GM18909 (cell line): ENCODE data around the gene PLEKHN1.

Source experiments
- ATAC-seq: cut with Tn5 transposase; IDR thresholded peaks from one replicate; pipeline ENCODE4 v1.9.1; 2021; ENCODE audit warnings: mild to moderate bottlenecking; ENCODE audit not compliant: unreplicated experiment, poor library complexity

Gene PLEKHN1

GRCh38 chr1:958823-959730 is 7.2 kb upstream of the PLEKHN1 start, which contains the start of gene NOC2L:
Gene NOC2L, minus strand, starts transcription at chr1:959256. Its CDS starts 16 bp downstream, at chr1:959240.
- peak; percentile 73 for ATAC-seq

- ATAC-seq = no peak
Observed at GRCh38 chr1:959731-960362, 6.4 kb upstream of the PLEKHN1 start.

- peak; percentile 47 for ATAC-seq
Observed at GRCh38 chr1:960363-961131, 5.7 kb upstream of the PLEKHN1 start, which contains the start of gene KLHL17. Gene KLHL17, plus strand, starts transcription at chr1:960584. Its CDS starts 110 bp downstream, at chr1:960694.

- no peak for ATAC-seq
Observed at GRCh38 chr1:961132-961669, 5.1 kb upstream of the PLEKHN1 start.

- ATAC-seq = no peak
Observed at GRCh38 chr1:962381-963300, 3.6 kb upstream of the PLEKHN1 start.

- ATAC-seq = no peak
Observed at GRCh38 chr1:963301-963651, 3.0 kb upstream of the PLEKHN1 start.

GRCh38 chr1:963746-964525 is 2.3 kb upstream of the PLEKHN1 start:
- ATAC-seq = no peak

GRCh38 chr1:964691-965525 is 1.4 kb upstream of the PLEKHN1 start:
- no peak for ATAC-seq

GRCh38 chr1:965526-966134 is 652 bp upstream of the PLEKHN1 start:
- ATAC-seq = no peak

GRCh38 chr1:966704-967300 is 520 bp downstream of the PLEKHN1 start:
- no peak for ATAC-seq

- ATAC-seq = no peak
Observed at GRCh38 chr1:967466-968343, 1.4 kb downstream of the PLEKHN1 start.

GRCh38 chr1:969260-969855 is 3.1 kb downstream of the PLEKHN1 start:
- ATAC-seq = no peak

GRCh38 chr1:970242-970972 is 4.1 kb downstream of the PLEKHN1 start:
- ATAC-seq = no peak

- no peak for ATAC-seq
Observed at GRCh38 chr1:970973-971730, 4.9 kb downstream of the PLEKHN1 start.
